Activated naive CD8-positive, alpha-beta T cell (primary cell): ENCODE measurements around the gene PHF13.
"Not testable (repeated sequence)": the region's sequence is repeated elsewhere in the genome, so short reads cannot be mapped to it uniquely, and the experiment has no call there.

Experiments used
- H3K27ac Mint-ChIP-seq: one replicate; pipeline ENCODE4 v1.8.0; 2021; ENCODE audit warnings: mixed read lengths
- H3K27me3 Mint-ChIP-seq: one replicate; pipeline ENCODE4 v1.8.0; 2021; ENCODE audit warnings: mixed read lengths
- H3K36me3 Mint-ChIP-seq: one replicate; pipeline ENCODE4 v1.8.0; 2021; ENCODE audit warnings: mixed read lengths
- H3K4me1 Mint-ChIP-seq: one replicate; pipeline ENCODE4 v1.8.0; 2021; ENCODE audit warnings: low read depth, mixed read lengths
- H3K4me3 Mint-ChIP-seq: one replicate; pipeline ENCODE4 v1.8.0; 2021; ENCODE audit warnings: mild to moderate bottlenecking, mixed read lengths
- H3K9me3 Mint-ChIP-seq: one replicate; pipeline ENCODE4 v1.8.0; 2021; ENCODE audit warnings: low read depth, mixed read lengths

Gene PHF13

GRCh38 chr1:6592865-6593593, 20.5 kb upstream of the PHF13 start:
- Mint-ChIP-seq H3K4me1 (peaks cover 43% of the 10 kb centered on the region), H3K27ac (no peak overlapping the region), H3K27me3 (no peaks in the 10 kb centered on the region), H3K36me3 (peaks cover 3% of the 10 kb centered on the region), H3K4me3 (no peak overlapping the region), H3K9me3 (no peaks in the 10 kb centered on the region)

GRCh38 chr1:6593810-6594209, 19.7 kb upstream of the PHF13 start:
- Mint-ChIP-seq H3K36me3 (peaks cover 3% of the 10 kb centered on the region), H3K4me1 (peaks cover 47% of the 10 kb centered on the region), H3K27me3 (no peaks in the 10 kb centered on the region), H3K27ac (no peak overlapping the region), H3K9me3 (no peaks in the 10 kb centered on the region), H3K4me3 (no peak overlapping the region)

DNA sequence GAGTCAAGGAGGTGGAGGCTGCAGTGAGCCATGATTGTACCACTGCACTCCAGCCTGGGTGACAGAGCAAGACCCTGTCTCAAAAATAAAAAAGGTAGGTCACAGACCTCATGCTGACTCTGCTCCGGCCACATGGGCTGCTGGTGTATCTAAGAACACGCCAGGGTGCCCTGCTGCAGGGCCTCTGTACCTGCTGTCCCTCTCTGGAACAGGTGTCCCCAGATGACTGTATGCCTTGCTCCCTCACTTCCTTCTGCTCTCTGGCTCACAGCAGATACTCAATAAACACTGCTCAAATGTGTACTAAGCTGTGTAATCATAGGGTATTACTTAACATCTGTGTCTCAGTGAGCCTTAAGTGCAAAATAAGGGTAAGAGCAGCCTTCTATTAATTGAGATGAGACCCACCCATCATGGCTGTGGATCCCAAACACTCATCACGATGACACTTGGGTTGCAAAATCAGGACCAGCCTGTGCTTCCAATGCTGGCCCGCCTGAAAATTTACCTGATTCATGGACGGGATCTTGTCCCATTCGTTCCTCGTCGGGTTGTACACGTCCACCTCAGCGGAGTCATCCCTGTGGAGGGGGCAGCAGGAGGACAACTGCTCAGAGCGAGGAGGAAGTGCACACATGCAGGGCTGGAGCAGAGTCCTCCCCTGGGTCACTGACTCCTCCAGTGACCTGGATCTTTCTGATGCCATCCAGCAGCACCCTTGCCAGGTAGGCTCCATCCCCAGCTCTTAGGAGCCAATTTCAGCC, 18.4 kb upstream of the PHF13 start:
- Mint-ChIP-seq H3K9me3 (no peaks in the 10 kb centered on the region), H3K27me3 (no peaks in the 10 kb centered on the region), H3K27ac (no peak overlapping the region), H3K4me1 (peaks cover 55% of the 10 kb centered on the region), H3K36me3 (peaks cover 5% of the 10 kb centered on the region), H3K4me3 (no peak overlapping the region)

DNA sequence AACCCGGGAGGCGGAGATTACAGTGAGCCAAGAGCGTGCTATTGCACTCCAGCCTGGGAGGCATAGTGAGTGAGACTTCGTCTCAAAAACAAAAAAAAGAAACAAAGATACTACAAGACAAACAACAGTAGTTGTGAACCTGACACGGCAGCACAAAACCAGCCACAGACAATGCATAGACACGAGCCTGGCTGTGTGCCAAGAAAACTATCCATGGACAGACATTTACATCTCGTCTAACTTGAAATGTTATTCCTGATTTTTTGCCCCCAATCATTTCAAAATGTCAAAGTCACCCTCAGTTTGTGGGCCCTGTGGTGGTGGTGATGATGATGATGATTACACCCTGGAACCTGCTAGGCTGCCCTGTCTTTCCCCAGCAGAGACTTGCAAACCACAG, 17.2 kb upstream of the PHF13 start:
- Mint-ChIP-seq H3K36me3 (peaks cover 6% of the 10 kb centered on the region), H3K27me3 (no peaks in the 10 kb centered on the region), H3K4me1 (peaks cover 49% of the 10 kb centered on the region), H3K27ac (peak overlapping the region; percentile 64), H3K4me3 (peak overlapping the region; percentile 35), H3K9me3 (no peaks in the 10 kb centered on the region)

- H3K36me3 Mint-ChIP-seq: peaks cover 6% of the 10 kb centered on the region
- no peaks in the 10 kb centered on the region for H3K9me3 Mint-ChIP-seq
- no peaks in the 10 kb centered on the region for H3K27me3 Mint-ChIP-seq
- H3K4me3 Mint-ChIP-seq: peak overlapping the region; percentile 52
- no peak overlapping the region for H3K27ac Mint-ChIP-seq
- peaks cover 43% of the 10 kb centered on the region for H3K4me1 Mint-ChIP-seq
Measured at GRCh38 chr1:6596886-6597776, 16.4 kb upstream of the PHF13 start.

GRCh38 chr1:6597777-6598131, 15.8 kb upstream of the PHF13 start:
- Mint-ChIP-seq H3K9me3 (no peaks in the 10 kb centered on the region), H3K4me1 (peaks cover 40% of the 10 kb centered on the region), H3K27ac (no peak overlapping the region), H3K27me3 (no peaks in the 10 kb centered on the region), H3K4me3 (peak overlapping the region; percentile 100), H3K36me3 (peaks cover 6% of the 10 kb centered on the region)

GRCh38 chr1:6599141-6599975, 14.2 kb upstream of the PHF13 start:
- H3K36me3 Mint-ChIP-seq: peaks cover 4% of the 10 kb centered on the region
- no peaks in the 10 kb centered on the region for H3K9me3 Mint-ChIP-seq
- H3K27ac Mint-ChIP-seq: peak overlapping the region; percentile 98
- H3K4me3 Mint-ChIP-seq: peak overlapping the region; percentile 100
- peaks cover 51% of the 10 kb centered on the region for H3K4me1 Mint-ChIP-seq
- no peaks in the 10 kb centered on the region for H3K27me3 Mint-ChIP-seq

- peaks cover 51% of the 10 kb centered on the region for H3K4me1 Mint-ChIP-seq
- not testable (repeated sequence) for H3K36me3 Mint-ChIP-seq, H3K27me3 Mint-ChIP-seq, H3K9me3 Mint-ChIP-seq
- H3K27ac Mint-ChIP-seq: peak overlapping the region; percentile 98
- peak overlapping the region; percentile 100 for H3K4me3 Mint-ChIP-seq
Measured at GRCh38 chr1:6599991-6600390, 13.5 kb upstream of the PHF13 start.

GRCh38 chr1:6600410-6601048, 13.0 kb upstream of the PHF13 start:
- peaks cover 50% of the 10 kb centered on the region for H3K4me1 Mint-ChIP-seq
- H3K27ac Mint-ChIP-seq: peak overlapping the region; percentile 98
- H3K9me3 Mint-ChIP-seq: no peaks in the 10 kb centered on the region
- peak overlapping the region; percentile 100 for H3K4me3 Mint-ChIP-seq
- H3K36me3 Mint-ChIP-seq: peaks cover 4% of the 10 kb centered on the region
- no peaks in the 10 kb centered on the region for H3K27me3 Mint-ChIP-seq

DNA sequence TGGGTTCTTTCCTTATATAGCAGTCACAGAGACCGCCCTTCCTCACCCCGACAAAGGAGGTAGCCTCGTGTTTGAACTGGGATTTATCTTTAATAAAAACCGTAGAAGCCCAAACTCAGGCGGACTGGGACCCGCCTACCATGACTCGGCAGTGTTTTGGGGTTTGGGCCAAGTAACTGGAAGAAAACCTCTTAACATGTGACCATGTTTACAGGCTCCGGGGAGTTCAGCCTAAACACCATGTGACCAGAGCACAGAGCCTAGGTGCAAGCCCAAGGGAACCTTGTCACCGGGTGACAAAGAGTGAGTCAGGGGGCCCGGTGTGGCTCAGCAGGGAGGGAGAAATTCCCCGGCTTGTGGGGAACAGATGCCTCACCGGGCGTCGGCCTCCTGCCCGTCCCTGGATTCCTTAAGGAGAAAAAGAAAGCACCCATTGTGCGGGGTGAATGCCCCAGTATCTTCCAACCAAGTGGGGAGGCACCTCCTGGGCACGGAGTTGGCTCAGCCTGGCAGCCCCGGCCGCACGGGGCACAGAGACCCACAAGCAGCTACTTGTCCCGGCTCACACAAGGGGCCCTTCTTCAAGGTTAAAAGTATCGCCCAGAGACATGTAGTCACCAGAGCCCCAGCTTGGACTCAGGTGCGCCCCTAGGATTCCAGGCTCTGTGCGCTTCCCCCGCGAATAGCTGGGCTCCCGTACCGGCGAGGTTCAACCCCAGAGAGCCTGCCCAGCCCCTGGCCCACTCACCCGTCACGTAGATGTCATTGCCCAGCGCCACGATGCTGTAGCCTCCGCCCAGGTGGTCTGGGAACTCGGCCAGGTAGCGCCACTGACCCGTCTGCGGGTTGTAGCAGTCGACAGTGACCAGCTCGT, 12.2 kb upstream of the PHF13 start:
- Mint-ChIP-seq H3K27ac (peak overlapping the region; percentile 98), H3K27me3 (no peaks in the 10 kb centered on the region), H3K36me3 (peaks cover 4% of the 10 kb centered on the region), H3K4me1 (peaks cover 43% of the 10 kb centered on the region), H3K9me3 (no peaks in the 10 kb centered on the region), H3K4me3 (peak overlapping the region; percentile 100)

DNA sequence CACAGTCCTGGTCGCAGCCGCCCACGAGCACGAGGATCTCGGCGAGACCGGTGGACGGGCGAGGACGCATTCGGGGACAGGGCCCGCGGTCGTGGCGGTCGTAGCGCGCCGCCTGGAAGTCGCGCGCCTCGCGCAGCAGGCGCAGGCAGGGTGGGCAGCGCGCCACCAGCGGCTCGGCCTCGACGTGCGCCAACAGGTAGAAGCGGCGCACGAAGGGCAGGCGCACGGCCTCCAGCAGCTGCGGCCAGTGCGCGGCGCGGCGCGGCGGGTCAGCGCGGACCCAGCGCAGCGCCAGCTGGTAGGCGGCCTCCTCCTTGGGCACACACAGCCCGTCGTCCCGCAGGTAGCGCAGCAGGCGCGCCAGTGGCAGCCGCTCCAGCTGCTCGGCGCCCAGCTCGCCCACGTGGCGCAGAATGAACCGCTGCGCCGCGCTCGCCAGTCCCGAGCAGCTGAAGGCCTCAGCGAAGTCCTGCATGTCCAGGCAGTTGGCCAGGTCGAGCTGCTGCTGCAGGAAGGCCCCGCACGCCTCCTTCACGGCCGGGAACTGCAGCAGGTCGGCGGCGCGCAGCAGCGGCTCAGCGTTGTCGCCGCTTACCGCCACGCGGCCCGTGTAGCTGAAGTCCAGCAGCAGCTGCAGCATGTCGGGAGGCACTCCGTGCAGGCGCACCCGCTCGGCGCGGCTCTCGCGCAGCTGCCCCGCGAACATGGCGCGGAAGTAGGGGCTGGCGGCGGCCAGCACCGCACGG, 11.4 kb upstream of the PHF13 start:
- Mint-ChIP-seq H3K27me3 (no peaks in the 10 kb centered on the region), H3K4me1 (peaks cover 35% of the 10 kb centered on the region), H3K27ac (peak overlapping the region; percentile 98), H3K36me3 (peaks cover 4% of the 10 kb centered on the region), H3K4me3 (peak overlapping the region; percentile 100), H3K9me3 (no peaks in the 10 kb centered on the region)

DNA sequence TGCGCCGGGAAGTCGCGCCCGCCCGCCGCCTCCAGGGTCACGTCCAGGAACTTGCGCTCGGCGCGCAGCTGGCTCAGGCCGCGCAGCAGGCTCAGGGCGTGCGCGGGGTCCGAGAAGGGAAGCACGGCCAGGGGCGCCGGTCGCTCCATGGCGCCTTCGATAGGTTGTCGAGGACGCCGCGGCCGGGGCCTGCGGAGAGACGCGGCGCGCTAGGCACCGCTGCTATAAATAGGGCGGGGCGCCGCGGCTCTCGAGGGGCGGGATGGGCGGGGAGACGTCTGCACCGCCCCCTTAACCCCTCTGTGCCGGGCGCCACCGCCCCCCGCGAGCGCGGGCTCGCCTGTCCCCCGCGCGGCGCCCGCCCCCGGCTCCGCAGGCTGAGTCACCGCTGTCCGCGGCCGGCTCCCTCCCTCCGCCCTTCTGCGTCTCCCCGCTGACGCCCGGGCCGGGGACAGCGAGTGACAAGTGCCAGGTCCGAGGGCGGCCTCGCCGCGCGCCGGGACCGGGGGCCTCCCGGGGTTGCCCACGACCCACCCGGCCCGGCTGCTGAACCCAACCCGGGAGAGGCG, 10.8 kb upstream of the PHF13 start, which contains the start of gene KLHL21:
Gene KLHL21, minus strand, starts transcription at position 201 of the 569 bp plus-strand sequence. Its CDS starts 52 bp downstream, at position 149.
- H3K27me3 Mint-ChIP-seq: no peaks in the 10 kb centered on the region
- peak within 1 kb of the TSS; percentile 98 for H3K27ac Mint-ChIP-seq

More for the DNA sequence above, 10.8 kb upstream of the PHF13 start, which contains the start of gene KLHL21:
- peaks cover 30% of the 10 kb centered on the region for H3K4me1 Mint-ChIP-seq
- peak within 1 kb of the TSS; percentile 100 for H3K4me3 Mint-ChIP-seq
- H3K9me3 Mint-ChIP-seq: no peaks in the 10 kb centered on the region
- H3K36me3 Mint-ChIP-seq: peaks cover 4% of the 10 kb centered on the region
